Measurements from ENCODE around the gene FAM53C.
"Not testable (repeated sequence)": the region's sequence is repeated elsewhere in the genome, so short reads cannot be mapped to it uniquely, and the experiment has no call there.

FAM53C gene

GRCh38 chr5:138351517-138351916 is 13.5 kb downstream of the FAM53C start:
- no peak for DNase-seq

DNA sequence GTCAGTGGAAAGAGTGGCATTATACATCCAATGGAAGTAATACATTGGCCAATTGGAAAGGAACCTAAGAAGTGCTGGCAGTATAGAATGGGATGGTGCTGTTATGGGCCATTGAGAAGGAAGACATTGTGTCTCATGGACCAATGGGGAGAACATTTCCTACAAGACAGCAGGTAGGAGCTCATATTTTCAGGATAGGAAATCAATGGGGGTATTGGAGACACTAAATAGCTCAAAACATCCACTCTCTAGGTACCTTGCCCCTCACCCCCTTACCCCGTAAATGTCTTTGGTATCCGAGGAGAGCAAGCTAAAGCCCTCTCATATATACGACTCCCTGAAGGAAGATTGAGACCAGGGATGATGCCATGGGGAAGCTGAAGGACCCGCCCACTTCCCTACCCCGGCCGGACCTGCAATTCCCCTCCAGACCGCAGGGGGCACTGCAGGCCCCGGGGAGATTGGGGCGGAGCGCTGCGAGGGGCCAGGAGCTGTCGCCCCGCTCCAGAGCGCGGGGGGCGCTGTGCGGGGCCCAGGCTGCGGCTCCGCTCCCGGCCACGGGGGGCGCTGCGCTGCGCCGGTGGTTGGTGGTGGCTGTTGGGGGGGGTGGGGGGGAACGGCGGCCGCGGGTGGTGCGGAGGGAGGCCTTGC is 14.1 kb downstream of the FAM53C start, which contains the start of gene KDM3B:
Gene KDM3B, plus strand, starts transcription at position 615 of the 651 bp plus-strand sequence. CDS start 111 bp downstream, outside the sequence.
- peak; percentile 88 for DNase-seq

DNA sequence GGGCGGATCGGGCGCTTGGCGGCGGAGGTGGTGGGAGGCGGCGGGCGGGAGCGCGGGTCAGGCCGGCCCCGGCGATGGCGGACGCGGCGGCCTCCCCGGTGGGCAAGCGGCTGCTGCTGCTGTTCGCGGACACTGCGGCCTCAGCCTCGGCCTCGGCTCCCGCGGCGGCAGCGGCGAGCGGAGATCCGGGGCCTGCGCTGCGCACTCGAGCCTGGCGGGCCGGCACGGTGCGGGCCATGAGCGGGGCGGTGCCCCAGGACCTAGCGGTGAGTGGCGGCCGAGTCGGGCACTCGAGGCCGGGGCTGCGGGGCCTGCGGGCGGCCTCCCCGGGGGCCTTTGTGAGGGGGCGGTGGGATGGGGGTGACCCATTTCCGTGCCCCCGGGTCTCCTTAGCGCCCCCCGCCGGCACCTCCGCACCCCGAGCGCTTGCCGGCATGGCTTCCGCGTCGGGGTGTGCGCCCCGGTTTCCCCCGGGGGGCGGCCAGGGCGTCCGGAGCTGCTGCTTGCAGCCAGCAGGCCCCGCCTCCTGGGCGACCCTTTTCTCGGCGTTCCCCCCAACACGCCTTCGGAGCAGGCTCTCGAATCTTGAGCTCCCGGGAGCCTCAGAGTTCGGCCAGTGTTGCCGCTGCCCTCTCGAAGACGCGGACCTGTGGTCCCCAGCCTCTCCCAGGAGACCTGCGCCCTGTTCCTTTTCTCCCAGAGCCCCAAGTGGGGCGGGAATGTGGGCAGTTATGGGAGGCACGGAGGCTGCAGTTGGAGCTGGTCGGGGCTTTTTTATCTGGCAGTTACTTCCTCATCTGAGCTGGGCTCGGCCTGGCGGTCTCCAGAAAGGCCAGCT is 14.9 kb downstream of the FAM53C start:
- peak; percentile 75 for DNase-seq

GRCh38 chr5:138353560-138354080 is 15.6 kb downstream of the FAM53C start:
- DNase-seq = no peak

GRCh38 chr5:138354387-138354786 is 16.3 kb downstream of the FAM53C start:
- no peak for DNase-seq

DNA sequence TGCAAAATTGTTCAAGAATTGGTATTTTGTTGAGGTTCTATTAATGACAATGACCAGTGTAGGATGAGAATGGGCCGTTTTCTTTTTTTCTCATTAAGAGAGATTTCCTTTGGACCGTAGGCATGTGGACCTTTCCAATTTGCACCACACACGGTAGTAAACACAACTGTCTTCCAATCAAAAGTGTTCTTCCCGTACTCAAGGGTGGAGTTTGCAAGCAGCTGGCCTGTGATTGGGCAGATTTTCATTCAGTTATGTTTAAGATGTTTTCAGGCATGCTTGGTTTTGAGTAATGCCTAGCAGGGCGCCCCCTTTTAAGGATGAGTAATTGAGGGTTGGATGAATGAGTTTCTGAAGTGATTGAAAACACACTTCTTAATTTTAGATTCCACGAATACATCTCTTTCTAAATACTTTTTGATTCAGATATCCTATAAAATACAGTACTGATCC is 16.9 kb downstream of the FAM53C start:
- peak; percentile 26 for DNase-seq

DNA sequence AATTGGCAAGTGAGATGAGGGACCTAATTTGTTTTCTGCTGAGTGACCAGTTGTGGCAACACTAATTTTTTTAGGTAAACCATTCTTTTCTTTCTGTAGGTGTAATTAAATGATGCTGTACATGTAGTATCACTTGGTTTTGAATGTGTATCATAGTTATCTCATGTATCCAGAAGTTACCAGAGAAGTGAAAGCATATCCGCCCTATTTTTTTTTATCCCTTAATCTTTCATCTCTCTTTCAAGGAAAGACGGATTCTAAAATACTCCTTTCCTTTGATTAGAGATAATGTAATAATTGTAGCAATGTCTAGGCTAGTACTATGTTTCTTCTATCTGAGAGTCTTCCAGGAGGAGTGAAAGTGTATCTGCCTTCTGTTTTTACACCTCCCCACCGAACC is 21.6 kb downstream of the FAM53C start:
- no peak for DNase-seq

GRCh38 chr5:138360941-138361452 is 22.9 kb downstream of the FAM53C start:
- DNase-seq = no peak

GRCh38 chr5:138364576-138364975 is 26.5 kb downstream of the FAM53C start:
- DNase-seq = no peak

- DNase-seq = no peak
Observed at GRCh38 chr5:138366632-138367382, 28.7 kb downstream of the FAM53C start.

DNA sequence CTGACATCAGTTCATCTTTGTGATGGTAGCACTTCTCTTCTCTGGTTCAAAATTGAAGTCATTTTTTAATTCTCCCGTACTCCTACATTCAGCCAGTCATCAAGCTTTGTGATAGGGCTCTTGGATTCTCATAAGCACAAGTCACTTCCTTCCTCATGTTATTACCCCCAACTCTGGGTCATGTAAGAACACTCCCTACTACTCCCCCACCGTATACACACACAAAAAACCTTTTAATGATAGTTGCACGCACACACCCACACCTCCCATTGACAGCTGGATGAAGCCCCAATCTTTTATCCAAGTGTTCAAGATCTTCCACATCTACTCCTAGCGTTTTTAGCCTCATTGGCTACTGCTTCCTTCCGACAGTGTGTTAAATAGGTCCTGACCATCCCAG is 31.2 kb downstream of the FAM53C start:
- no peak for DNase-seq

GRCh38 chr5:138369706-138370105 is 31.6 kb downstream of the FAM53C start:
- no peak for DNase-seq

- no peak for DNase-seq
Observed at GRCh38 chr5:138370537-138370936, 32.5 kb downstream of the FAM53C start.

DNA sequence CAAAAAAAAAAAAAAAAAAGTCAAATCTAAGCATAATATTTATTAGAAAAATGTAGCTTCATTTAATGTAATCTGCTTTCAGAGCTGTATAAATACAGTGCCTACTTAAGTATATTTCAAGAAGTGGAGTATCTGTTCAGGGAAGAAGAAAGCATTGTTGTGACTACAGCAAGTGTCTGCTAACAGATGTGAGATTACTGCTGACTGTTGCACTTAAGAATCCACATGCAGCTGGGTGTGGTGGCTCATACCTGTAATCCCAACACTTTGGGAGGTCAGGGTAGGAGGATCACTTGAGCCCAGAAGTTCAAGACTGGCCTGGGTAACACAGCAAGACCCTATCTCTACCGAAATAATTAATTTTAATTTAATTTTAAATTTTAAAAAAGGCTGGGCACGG is 33.4 kb downstream of the FAM53C start:
- no peak for DNase-seq

DNA sequence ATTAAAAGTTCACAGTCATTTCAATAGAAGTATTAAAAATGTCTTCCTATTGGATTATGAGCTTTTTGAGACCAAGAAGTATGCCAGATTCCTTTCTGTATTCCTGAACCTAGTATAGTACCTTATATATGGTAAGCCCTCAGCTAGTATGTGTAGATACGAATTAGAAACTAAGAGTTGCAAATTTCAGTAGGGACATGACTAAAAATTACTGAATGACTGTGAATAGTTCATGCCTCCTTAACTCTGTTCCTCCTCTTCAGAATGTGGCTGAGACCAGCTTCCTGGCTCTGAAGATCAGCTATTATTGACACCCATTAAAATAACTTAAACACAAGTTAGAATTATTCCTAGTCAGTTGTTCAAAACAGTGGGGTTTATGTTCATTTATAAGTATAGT is 34.2 kb downstream of the FAM53C start:
- no peak for DNase-seq

GRCh38 chr5:138372653-138373052 is 34.6 kb downstream of the FAM53C start:
- no peak for DNase-seq

- no peak for DNase-seq
Observed at GRCh38 chr5:138382347-138382746, 44.3 kb downstream of the FAM53C start.

- DNase-seq = no peak
Observed at GRCh38 chr5:138385660-138386059, 47.6 kb downstream of the FAM53C start.

DNA sequence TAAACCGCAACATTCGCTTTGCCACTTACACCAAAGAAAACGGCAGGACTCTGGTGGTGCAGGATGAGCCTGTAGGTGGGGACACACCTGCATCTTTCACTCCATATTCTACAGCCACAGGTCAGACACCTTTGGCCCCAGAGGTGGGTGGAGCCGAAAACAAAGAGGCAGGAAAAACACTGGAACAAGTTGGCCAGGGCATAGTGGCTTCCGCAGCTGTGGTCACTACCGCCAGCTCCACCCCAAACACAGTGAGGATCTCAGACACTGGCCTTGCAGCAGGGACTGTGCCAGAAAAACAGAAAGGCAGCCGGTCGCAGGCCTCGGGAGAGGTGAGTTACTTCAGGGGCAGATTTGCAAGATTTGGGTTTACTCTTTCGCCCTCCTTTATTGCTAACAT is 48.2 kb downstream of the FAM53C start:
- no peak for DNase-seq

DNA sequence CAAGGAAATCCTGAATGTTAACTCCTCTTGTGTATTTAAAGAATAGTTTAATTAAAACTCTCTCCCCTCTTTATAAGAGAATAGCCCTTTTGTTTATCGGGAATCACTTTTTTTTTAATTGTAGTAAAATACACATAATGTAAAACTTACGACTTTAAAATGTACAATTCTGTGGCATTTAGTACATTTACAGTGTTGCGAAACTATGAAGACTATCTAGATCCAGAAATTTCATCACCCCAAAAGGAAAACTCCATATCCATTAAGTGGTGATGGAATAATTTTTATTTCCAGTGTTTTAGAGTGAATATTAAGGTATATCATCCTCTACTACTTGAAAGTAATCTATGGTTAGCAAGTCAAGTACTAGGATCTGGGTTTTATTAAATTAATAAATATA is 51.3 kb downstream of the FAM53C start:
- DNase-seq = no peak

DNA sequence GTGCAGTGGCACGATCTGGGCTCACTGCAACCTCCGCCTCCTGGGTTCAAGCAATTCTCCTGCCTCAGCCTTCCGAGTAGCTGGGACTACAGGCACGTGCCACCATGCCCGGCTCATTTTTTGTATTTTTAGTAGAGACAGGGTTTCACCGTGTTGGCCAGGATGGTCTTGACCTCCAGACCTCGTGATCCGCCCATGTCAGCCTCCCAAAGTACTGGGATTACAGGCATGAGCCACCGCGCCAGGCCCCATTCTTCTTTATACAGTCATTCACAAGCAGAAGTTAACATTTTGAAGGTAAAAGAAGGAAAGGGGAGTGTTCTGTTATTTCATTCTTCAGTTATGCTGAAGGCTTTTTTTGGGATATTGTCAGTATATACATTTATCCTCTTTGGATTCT is 51.8 kb downstream of the FAM53C start:
- DNase-seq = not testable (repeated sequence)

DNA sequence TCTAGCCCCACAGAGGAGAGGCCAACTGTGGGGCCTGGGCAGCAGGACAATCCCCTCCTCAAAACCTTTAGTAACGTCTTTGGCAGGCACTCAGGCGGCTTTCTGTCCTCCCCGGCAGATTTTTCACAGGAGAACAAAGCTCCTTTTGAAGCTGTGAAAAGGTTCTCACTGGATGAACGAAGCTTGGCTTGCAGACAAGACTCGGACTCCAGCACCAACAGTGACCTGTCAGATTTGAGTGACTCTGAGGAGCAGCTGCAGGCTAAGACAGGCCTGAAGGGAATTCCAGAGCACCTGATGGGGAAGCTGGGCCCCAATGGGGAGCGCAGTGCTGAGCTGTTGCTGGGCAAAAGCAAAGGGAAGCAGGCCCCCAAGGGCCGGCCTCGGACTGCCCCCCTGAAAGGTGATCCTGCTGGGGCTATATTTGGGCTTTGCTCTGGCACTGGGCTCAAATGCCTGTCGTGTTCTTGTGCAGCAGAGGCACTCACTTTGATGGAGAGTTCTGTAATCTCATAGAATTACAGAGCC is 53.9 kb downstream of the FAM53C start:
- DNase-seq = no peak
